Left cardiac atrium (tissue), 4 donors: ENCODE data around the gene TOMM20. TPM values are rescaled to one million over a fixed set of nuclear protein-coding genes. Genes with fewer than 3 reads are reported as not detected.
A peak's percentile ranks its signal among the peaks of the same experiment; 100 is the strongest.
"Not testable (repeated sequence)": the region's sequence is repeated elsewhere in the genome, so short reads cannot be mapped to it uniquely, and the experiment has no call there.

Experiments
- ATAC-seq, 2 donors: fragments of 200-7000 bp; cut with Tn5 transposase; one replicate each; pipeline ENCODE4 v1.9.1; 2020; ENCODE audit warnings: mild to moderate bottlenecking in 2 of 2, moderate library complexity in 2 of 2
- DNase-seq: peaks from one replicate; pipeline ENCODE4 v3.0.0-alpha.2; 2020
- intact Hi-C, 2 donors: fragments of 100-400 bp; cut with DNase I; formaldehyde crosslinking; loops; one replicate each; pipeline versions ENCODE4 v1.14.1 to v1.15.1; 2022 to 2023
- total RNA-seq, 2 donors: library from RNA; stranded (reverse); fragmentation: NEBNext Ultra II Directional; extraction: Animal tissue kit (Norgen Biotek cat#: 25700); gene quantifications; one replicate each; pipeline ENCODE4 v1.2.1, GENCODE V29; 2021
- donor health status: DM: no; HTN: yes; CAD: no.
- donor health status: DM: no; HTN: yes; CAD: no; lungs with severe emphysema.
- donor health status: DM: yes; HTN: yes; CAD: no.
- donor health status: Dilated cardiomyopathy.

TOMM20 gene
- total RNA-seq, 2 donors from 2014 or later: 69.3 to 95.7 TPM

GRCh38 chr1:235090406-235091069 lies 38.1 kb downstream of the TOMM20 start:
- intact Hi-C loops: loop anchor here in 1 of 2 donors (5.0 kb wide), 1 partner anchor 603 kb away; no protein-coding TSS in a partner anchor
- ATAC-seq: no peak
- DNase-seq: no peak

GRCh38 chr1:235088907-235089306 lies 39.7 kb downstream of the TOMM20 start:
- no peak for DNase-seq
- ATAC-seq: no peak
- intact Hi-C loops: loop anchor here in 1 of 2 donors (5.0 kb wide), 2 partner anchors 327 to 592 kb away; no protein-coding TSS in a partner anchor

- DNase-seq (no peak), ATAC-seq (no peak)
- intact Hi-C loops: loop anchor here in 1 of 2 donors (5.0 kb wide), 2 partner anchors 326 to 591 kb away; no protein-coding TSS in a partner anchor
Observed at GRCh38 chr1:235088430-235088829, 40.2 kb downstream of the TOMM20 start.

GRCh38 chr1:235087906-235088305 lies 40.7 kb downstream of the TOMM20 start:
- intact Hi-C loops: loop anchor here in 1 of 2 donors (5.0 kb wide), 2 partner anchors 326 to 591 kb away; no protein-coding TSS in a partner anchor
- DNase-seq (no peak), ATAC-seq (no peak)

DNA sequence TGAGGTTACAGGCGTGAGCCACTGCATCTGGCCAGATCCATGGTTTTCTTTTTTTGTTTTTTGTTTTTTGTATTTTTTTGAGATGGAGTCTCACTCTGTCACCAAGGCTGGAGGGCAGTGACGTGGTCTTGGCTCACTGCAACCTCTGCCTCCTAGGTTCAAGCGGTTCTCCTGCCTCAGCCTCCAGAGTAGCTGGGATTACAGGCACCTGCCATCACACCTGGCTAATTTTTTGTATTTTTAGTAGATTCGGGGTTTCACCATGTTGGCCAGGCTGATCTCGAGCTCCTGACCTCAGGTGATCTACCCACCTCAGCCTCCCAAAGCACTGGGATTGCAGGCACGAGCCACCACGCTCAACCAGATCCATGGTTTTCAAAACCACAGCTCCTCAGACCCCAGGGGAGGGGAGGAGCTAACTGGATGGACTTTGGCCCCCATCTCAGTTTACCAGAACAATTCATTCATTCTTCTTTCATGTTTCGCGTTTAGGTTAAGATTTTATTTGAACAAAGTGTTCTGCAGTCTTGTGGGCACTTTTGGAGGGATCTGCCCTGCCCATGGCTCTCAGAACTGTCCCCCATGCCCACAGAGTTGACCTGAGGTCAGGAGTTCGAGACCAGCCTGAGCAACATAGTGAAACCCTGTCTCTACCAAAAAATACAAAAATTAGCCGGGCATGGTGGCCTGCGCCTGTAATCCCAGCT lies 43.1 kb downstream of the TOMM20 start:
- not testable (repeated sequence) for DNase-seq, ATAC-seq
- intact Hi-C loops: loop anchor here (2.0 to 5.0 kb wide), 3 partner anchors 323 to 588 kb away; no protein-coding TSS in a partner anchor

- ATAC-seq: not testable (repeated sequence)
- intact Hi-C loops: loop anchor here in 1 of 2 donors (5.0 kb wide), 1 partner anchor 358 kb away; no protein-coding TSS in a partner anchor
Observed at GRCh38 chr1:235080788-235081187, 47.8 kb downstream of the TOMM20 start.

DNA sequence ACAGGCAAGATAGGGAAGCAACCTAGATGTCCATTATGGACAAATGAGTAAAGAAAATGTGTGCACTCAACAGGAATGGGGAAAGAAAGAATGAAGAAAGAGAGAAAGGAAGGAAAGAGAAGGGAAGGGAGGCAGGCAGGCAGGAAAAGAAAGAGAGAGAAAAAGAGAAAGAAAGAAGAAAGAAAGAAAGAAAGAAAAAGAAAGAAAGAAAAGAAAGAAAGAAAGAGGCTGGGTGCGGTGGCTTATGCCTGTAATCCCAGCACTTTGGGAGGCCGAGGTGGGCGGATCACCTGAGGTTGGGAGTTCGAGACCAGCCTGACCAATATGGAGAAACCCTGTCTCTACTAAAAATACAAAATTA lies 48.4 kb downstream of the TOMM20 start:
- ATAC-seq, DNase-seq: not testable (repeated sequence)
- intact Hi-C loops: loop anchor here in 1 of 2 donors (5.0 kb wide), 1 partner anchor 358 kb away; no protein-coding TSS in a partner anchor

More at GRCh38 chr1:235080788-235081187, 47.8 kb downstream of the TOMM20 start:
- not testable (repeated sequence) for DNase-seq

DNA sequence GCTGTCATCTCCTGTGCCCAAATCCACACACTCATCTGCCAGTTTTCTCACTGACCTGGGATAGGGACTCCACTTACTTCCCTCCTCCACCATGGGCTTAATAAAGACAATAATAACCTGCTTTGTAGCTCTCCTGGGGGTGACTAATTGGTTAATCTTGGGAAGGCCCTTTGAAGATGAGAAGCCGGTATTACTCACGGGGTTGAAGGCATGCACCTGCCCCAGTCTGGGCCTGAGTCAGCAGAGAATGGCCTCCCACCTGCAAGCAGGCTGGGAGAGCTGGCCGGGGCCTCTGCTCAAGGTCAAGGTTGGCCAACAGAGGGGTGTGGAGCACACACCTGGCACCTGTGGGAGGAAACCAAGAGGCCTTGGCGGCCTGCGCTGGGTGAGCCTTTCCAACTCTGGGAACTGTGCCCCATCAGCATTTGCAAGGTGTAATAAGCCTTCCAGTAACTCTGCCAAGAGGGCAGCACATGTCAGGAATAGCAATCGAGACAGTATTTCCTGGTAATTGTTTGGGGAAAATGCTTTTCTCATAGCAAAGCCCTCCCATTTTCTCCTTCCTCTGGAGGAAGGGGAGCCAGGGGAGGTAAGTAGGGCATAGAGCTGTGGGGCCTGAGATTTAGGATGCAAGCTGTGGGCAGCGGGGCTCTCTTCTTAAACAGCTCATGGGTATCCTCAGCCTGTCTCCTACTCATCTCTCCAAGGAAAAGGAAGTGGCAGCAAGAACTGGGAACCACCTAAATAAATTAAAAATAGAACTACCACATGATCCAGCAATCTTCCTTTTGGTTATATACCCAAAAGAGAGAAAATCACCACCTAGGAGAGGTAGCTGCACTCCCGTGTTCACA lies 49.0 kb downstream of the TOMM20 start:
- intact Hi-C loops: loop anchor here (5.0 to 10.0 kb wide), 5 partner anchors 77 to 472 kb away; no protein-coding TSS in a partner anchor
- ATAC-seq (peak in 1 of 2 donors; percentile 32), DNase-seq (no peak)

DNA sequence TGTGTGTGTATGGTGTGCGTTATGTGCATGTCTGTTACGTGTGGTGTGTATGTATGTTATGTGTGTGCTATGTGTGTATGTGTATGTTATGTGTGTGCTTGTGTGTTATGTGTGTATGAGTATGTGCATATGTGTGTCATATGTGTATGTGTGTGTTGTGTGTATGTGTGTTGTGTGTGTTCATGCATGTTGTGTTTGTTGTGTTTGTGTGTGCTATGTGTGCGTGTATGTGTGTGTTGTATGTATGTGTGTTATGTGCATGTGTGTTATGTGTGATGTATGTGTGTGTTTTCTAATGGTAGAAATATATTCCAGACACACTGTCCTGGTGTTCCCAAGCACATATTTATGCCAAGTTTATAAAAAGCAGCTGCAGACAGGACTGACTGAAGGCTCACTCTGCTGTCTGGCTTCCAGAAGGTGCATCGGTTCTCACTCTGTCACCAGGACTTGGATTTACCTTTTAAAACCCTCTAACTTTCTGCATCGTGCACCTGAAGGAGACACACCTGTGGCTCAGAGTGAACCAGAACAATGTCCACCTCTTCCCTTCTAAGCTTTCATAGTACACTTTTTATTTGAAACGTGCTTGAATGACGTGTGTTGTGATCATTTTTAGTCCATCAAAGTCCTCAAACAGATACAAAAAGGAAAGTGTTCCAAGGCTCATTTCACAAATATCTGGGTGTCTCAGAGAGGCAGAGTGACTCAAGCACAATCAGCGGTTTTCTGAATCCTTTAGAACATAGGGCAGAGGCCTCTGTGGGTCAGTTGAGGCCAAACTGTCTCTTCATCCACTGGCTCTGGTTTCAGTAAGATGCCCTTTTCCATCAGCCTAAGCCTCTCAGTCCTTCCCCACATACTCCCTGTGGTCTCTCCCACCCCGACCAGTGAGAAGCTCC lies 49.9 kb downstream of the TOMM20 start:
- intact Hi-C loops: loop anchor here (5.0 to 10.0 kb wide), 4 partner anchors 76 to 471 kb away; no protein-coding TSS in a partner anchor
- no peak for DNase-seq
- no peak for ATAC-seq

DNA sequence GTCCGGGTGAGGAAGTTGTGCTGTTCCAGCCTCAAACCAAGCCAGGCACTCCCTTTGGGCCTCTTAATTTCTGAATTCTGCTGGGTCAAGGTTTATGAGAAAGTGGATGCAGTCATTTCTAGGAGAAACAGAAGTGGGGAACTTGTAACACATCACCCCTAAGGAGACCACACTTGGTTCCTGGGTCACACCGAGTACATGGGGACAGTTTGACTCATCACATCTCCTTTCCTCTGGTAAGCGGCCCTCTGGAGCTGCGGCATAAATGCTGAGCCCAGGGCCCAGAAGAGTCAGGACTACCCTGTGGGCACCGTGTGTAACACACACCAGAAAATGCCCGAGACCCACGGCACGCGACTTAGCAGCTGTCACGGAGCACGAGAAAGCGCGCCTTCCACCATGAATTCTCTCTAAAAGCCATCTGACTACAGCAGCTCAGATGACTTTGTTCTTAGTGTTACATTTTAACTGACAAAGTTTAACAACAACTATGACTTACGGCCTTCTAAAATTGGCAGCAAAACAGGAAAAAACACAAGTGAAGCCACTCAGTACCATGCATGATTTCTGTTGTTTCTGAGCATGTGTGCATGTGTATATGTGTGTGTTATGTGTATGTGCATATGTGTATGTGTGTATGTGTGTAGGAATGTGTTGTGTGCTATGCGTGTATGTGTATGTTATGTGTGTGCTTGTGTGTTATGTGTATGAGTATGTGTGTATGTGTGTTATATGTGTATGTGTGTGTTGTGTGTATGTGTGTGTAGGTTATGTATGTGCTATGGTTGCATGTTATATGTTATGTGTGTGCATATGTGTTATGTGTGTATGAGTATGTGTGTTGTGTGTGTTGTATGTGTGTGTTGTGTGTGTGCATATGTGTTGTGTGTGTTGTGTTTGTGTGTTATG lies 50.8 kb downstream of the TOMM20 start:
- ATAC-seq (no peak), DNase-seq (no peak)
- intact Hi-C loops: loop anchor here (5.0 to 10.0 kb wide), 4 partner anchors 76 to 471 kb away; no protein-coding TSS in a partner anchor

GRCh38 chr1:235077163-235077540 lies 51.5 kb downstream of the TOMM20 start:
- no peak for ATAC-seq
- intact Hi-C loops: loop anchor here (5.0 to 10.0 kb wide), 4 partner anchors 75 to 470 kb away; no protein-coding TSS in a partner anchor
- no peak for DNase-seq

GRCh38 chr1:235076504-235077162 lies 52.0 kb downstream of the TOMM20 start:
- intact Hi-C loops: loop anchor here (5.0 to 10.0 kb wide), 4 partner anchors 74 to 469 kb away; no protein-coding TSS in a partner anchor
- no peak for ATAC-seq
- DNase-seq: no peak

- intact Hi-C loops: loop anchor here (2.0 to 10.0 kb wide), 7 partner anchors 74 to 469 kb away; no protein-coding TSS in a partner anchor
- ATAC-seq (peak in 1 of 2 donors; percentile 1), DNase-seq (no peak)
Observed at GRCh38 chr1:235075777-235076308, 52.8 kb downstream of the TOMM20 start.

- intact Hi-C loops: loop anchor here (2.0 to 10.0 kb wide), 7 partner anchors 73 to 468 kb away; no protein-coding TSS in a partner anchor
- peak; percentile 60 to 74 for ATAC-seq
- DNase-seq: peak; percentile 85
Observed at GRCh38 chr1:235075048-235075776, 53.4 kb downstream of the TOMM20 start.

DNA sequence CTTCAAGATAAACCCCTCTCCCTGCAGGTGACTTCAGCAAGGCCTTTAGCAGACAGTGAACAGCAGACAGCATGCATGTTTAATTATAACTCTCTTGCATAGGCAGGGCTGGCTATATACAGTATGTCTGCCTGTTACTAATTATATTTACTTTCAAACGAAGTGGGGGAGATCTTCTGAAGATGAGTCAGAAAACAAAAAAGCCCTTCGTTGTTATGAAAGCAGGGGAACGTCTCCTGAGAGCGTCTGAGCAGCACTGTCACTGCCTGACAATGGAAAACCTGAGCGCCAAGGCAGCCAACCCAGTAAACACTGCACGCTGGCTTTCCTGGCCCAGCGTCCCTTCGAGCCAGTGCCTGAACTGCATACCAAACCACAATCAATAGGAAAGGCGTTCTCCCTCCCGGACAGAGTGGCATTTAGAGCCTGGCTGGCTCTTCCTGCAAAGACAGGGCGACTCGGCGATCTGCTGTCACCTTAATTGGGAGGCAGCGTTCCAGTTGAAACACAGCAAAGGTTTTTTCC lies 54.1 kb downstream of the TOMM20 start:
- ATAC-seq: peak; percentile 10 to 19
- intact Hi-C loops: loop anchor here (2.0 to 10.0 kb wide), 7 partner anchors 72 to 468 kb away; no protein-coding TSS in a partner anchor
- peak; percentile 43 for DNase-seq
